ENCODE results near the gene TRPV4. TPM values are rescaled to one million over a fixed set of nuclear protein-coding genes. Genes with fewer than 3 reads are reported as not detected.

The TRPV4 gene
- total and polyA plus RNA-seq, 10 of the 15 experiments (the other 5 are each of a cell fraction or from before 2014, with no cell fraction given): not detected

DNA sequence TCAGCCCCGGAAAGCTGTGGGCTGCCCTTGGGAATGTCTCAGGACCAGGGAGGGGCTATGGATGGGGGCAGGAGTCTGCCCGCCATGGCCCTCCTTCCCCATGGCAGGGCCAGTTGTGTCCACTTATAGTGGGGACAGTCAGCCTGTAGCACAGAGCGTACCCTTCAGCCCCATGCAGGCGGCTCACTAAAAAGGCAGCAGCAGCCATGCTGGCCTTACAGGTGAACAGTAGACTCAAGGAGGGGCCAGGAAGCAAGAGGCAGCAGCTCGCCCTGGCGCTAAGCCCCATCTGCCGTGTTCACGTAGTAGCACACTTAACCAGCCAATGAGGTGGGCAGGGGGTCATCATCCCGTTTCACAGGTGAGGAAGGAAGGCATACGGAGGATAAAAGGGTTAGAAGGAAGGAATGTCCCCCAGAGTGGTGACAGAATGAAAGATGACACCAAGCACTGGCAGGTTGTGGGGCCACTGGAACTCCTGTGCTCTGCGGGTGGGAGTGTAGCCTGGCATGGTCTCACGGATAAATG lies 66.9 kb downstream of the TRPV4 start:
- no peak for DNase-seq (ENCODE audit: low read depth, low spot score)
- Histone ChIP-seq H4K20me1 (ENCODE audit: control insufficient read depth, insufficient read depth) (no peaks in the 10 kb centered on the region), H3K27ac (ENCODE audit: control insufficient read depth, insufficient read depth) (no peak overlapping the region), H3K4me1 (ENCODE audit: control insufficient read depth, insufficient read depth, low read length) (no peaks in the 10 kb centered on the region), H3K79me2 (ENCODE audit: control insufficient read depth, insufficient read depth, low read length) (no peaks in the 10 kb centered on the region), H2AFZ (ENCODE audit: control insufficient read depth, low read depth, low read length) (no peak overlapping the region), H3K4me3 (no peak overlapping the region), H3K9me3 (replicated peaks; ENCODE audit: control insufficient read depth, insufficient read depth, low read length) (no peaks in the 10 kb centered on the region; the same call in 2 of the 3 replicates), H3K36me3 (ENCODE audit: control insufficient read depth in 2 of 2, insufficient read depth in 2 of 2, low read length in 1 of 2) (no peaks in the 10 kb centered on the region), H3K4me2 (ENCODE audit: control insufficient read depth, insufficient read depth) (no peak overlapping the region), H3K27me3 (replicated peaks in 1 of 2; ENCODE audit: control insufficient read depth in 2 of 2, insufficient read depth in 2 of 2, low read length in 1 of 2) (no peaks in the 10 kb centered on the region), H3K9ac (ENCODE audit: control insufficient read depth, insufficient read depth, low read length) (no peak overlapping the region)
- no peak for ATAC-seq
- BruUV-seq (replicated peaks): no TSS peak
- 61% methylated on average over 12 of the region's 12 CpGs for WGBS (ENCODE audit: insufficient coverage, insufficient replicate concordance, low lambda C conversion rate, missing lambda C conversion rate)
- intact Hi-C loops (cut with micrococcal nuclease; ENCODE audit: unreplicated experiment): no loop called here
- ChIA-PET RAD21 (ENCODE audit: unreplicated experiment) (interaction anchor here (0.9 kb wide), 1 partner anchor 9 kb away, joined by 3 read pairs; no protein-coding TSS in a partner anchor), POLR2A (interaction anchor here (0.6 kb wide), 1 partner anchor 125 kb away, joined by 8 read pairs; no protein-coding TSS in a partner anchor), SMC1A (ENCODE audit: uncharacterized antibody, unreplicated experiment) (no interaction called here), CTCF (interaction anchor here (1.3 kb wide), 1 partner anchor 11 kb away, joined by 3 read pairs; no protein-coding TSS in a partner anchor)
- FAIRE-seq: no peak
- in situ Hi-C loops (cut with MboI): no loop called here
- TF ChIP-seq, protein P1, sequence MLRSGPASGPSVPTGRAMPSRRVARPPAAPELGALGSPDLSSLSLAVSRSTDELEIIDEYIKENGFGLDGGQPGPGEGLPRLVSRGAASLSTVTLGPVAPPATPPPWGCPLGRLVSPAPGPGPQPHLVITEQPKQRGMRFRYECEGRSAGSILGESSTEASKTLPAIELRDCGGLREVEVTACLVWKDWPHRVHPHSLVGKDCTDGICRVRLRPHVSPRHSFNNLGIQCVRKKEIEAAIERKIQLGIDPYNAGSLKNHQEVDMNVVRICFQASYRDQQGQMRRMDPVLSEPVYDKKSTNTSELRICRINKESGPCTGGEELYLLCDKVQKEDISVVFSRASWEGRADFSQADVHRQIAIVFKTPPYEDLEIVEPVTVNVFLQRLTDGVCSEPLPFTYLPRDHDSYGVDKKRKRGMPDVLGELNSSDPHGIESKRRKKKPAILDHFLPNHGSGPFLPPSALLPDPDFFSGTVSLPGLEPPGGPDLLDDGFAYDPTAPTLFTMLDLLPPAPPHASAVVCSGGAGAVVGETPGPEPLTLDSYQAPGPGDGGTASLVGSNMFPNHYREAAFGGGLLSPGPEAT (IDR thresholded peaks at IDR 0.05; ENCODE audit: low read depth): no peak
- TF ChIP-seq CUX1 (IDR thresholded peaks at IDR 0.05; ENCODE audit: insufficient replicate concordance, low read depth, low read length) (no peak), KLF5 (IDR thresholded peaks at IDR 0.05; ENCODE audit: partially characterized antibody) (no peak), RFX5 (IDR thresholded peaks at IDR 0.05; ENCODE audit: low read depth, low read length) (no peak), ZBTB33 (IDR thresholded peaks at IDR 0.05) (no peak), PRDM15 (CRISPR knock-in tag; IDR thresholded peaks at IDR 0.05) (no peak), CHD1 (IDR thresholded peaks at IDR 0.05; ENCODE audit: low read depth, low read length) (no peak), HDGF (IDR thresholded peaks at IDR 0.05) (no peak)
- TF ChIP-seq, protein P2, sequence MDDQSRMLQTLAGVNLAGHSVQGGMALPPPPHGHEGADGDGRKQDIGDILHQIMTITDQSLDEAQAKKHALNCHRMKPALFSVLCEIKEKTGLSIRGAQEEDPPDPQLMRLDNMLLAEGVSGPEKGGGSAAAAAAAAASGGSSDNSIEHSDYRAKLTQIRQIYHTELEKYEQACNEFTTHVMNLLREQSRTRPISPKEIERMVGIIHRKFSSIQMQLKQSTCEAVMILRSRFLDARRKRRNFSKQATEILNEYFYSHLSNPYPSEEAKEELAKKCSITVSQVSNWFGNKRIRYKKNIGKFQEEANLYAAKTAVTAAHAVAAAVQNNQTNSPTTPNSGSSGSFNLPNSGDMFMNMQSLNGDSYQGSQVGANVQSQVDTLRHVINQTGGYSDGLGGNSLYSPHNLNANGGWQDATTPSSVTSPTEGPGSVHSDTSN (IDR thresholded peaks at IDR 0.05; ENCODE audit: insufficient replicate concordance, low read depth, low read length): no peak

All from GM12878 (cell line).